ENCODE results near the gene OXER1.

The OXER1 gene

GRCh38 chr2:42726680-42727079 is 37.3 kb downstream of the OXER1 start:
- no peaks in the 10 kb centered on the region for H3K4me1 ChIP-seq (ENCODE audit: low read depth, poor library complexity, severe bottlenecking)
- no peak overlapping the region for H3K4me3 ChIP-seq (IDR thresholded peaks at IDR 0.05; ENCODE audit: insufficient read depth, low read depth, low read length)
- no peak overlapping the region for H3K4me2 ChIP-seq
- H3K27me3 ChIP-seq (ENCODE audit: insufficient read depth, low read depth), result no peaks in the 10 kb centered on the region
- TF ChIP-seq CTCF (conservative IDR thresholded peaks at IDR 0.05; ENCODE audit: low read depth, low read length), result no peak
- no peak overlapping the region for H3K27ac ChIP-seq
- no peak overlapping the region for H3K9ac ChIP-seq
- no peak overlapping the region for H2AFZ ChIP-seq (ENCODE audit: low read depth)
- H3K36me3 ChIP-seq (ENCODE audit: insufficient read depth), result no peaks in the 10 kb centered on the region
- H3K79me2 ChIP-seq (ENCODE audit: insufficient read depth, low read depth), result no peaks in the 10 kb centered on the region
- H4K20me1 ChIP-seq (ENCODE audit: insufficient read depth), result no peaks in the 10 kb centered on the region

- Histone ChIP-seq H3K4me3 (IDR thresholded peaks at IDR 0.05; ENCODE audit: insufficient read depth, low read depth, low read length) (no peak overlapping the region), H4K20me1 (ENCODE audit: insufficient read depth) (no peaks in the 10 kb centered on the region), H3K36me3 (ENCODE audit: insufficient read depth) (no peaks in the 10 kb centered on the region), H2AFZ (ENCODE audit: low read depth) (no peak overlapping the region), H3K27ac (no peak overlapping the region), H3K4me2 (no peak overlapping the region), H3K27me3 (ENCODE audit: insufficient read depth, low read depth) (no peaks in the 10 kb centered on the region), H3K79me2 (ENCODE audit: insufficient read depth, low read depth) (no peaks in the 10 kb centered on the region), H3K4me1 (ENCODE audit: low read depth, poor library complexity, severe bottlenecking) (no peaks in the 10 kb centered on the region), H3K9ac (no peak overlapping the region)
- TF ChIP-seq CTCF (conservative IDR thresholded peaks at IDR 0.05; ENCODE audit: low read depth, low read length), result no peak
Observed at GRCh38 chr2:42725657-42726056, 38.3 kb downstream of the OXER1 start.

GRCh38 chr2:42724886-42725285 is 39.0 kb downstream of the OXER1 start:
- H2AFZ ChIP-seq (ENCODE audit: low read depth), result no peak overlapping the region
- H3K27ac ChIP-seq, result no peak overlapping the region
- no peaks in the 10 kb centered on the region for H3K27me3 ChIP-seq (ENCODE audit: insufficient read depth, low read depth)
- H4K20me1 ChIP-seq (ENCODE audit: insufficient read depth), result no peaks in the 10 kb centered on the region
- H3K4me1 ChIP-seq (ENCODE audit: low read depth, poor library complexity, severe bottlenecking), result no peaks in the 10 kb centered on the region
- no peak overlapping the region for H3K4me2 ChIP-seq
- H3K4me3 ChIP-seq (IDR thresholded peaks at IDR 0.05; ENCODE audit: insufficient read depth, low read depth, low read length), result no peak overlapping the region
- no peak overlapping the region for H3K9ac ChIP-seq
- no peaks in the 10 kb centered on the region for H3K36me3 ChIP-seq (ENCODE audit: insufficient read depth)
- no peak for TF ChIP-seq CTCF (conservative IDR thresholded peaks at IDR 0.05; ENCODE audit: low read depth, low read length)
- H3K79me2 ChIP-seq (ENCODE audit: insufficient read depth, low read depth), result no peaks in the 10 kb centered on the region

- Histone ChIP-seq H4K20me1 (ENCODE audit: insufficient read depth) (no peaks in the 10 kb centered on the region), H3K4me1 (ENCODE audit: low read depth, poor library complexity, severe bottlenecking) (no peaks in the 10 kb centered on the region), H3K27ac (no peak overlapping the region), H2AFZ (ENCODE audit: low read depth) (no peak overlapping the region), H3K36me3 (ENCODE audit: insufficient read depth) (no peaks in the 10 kb centered on the region), H3K4me2 (no peak overlapping the region), H3K79me2 (ENCODE audit: insufficient read depth, low read depth) (no peaks in the 10 kb centered on the region), H3K9ac (no peak overlapping the region), H3K27me3 (ENCODE audit: insufficient read depth, low read depth) (no peaks in the 10 kb centered on the region), H3K4me3 (IDR thresholded peaks at IDR 0.05; ENCODE audit: insufficient read depth, low read depth, low read length) (no peak overlapping the region)
- TF ChIP-seq CTCF (conservative IDR thresholded peaks at IDR 0.05; ENCODE audit: low read depth, low read length), result no peak
Observed at GRCh38 chr2:42723465-42723864, 40.5 kb downstream of the OXER1 start.

Measured in KMS-11 (cell line).